Epithelial cell of prostate (primary cell): ENCODE measurements around the gene APIP.

Experiments
- DNase-seq: peaks from one replicate; pipeline ENCODE4 v3.0.0-alpha.2; 2011; ENCODE audit warnings: low read depth, low spot score
- H3K27ac ChIP-seq: fragments of 450-650 bp; 2 replicates; pipeline ENCODE4 v1.5.1; 2017; ENCODE audit warnings: mild to moderate bottlenecking

The APIP gene

GRCh38 chr11:34891611-34892010 lies 24.6 kb downstream of the APIP start:
- no peak for DNase-seq

GRCh38 chr11:34890812-34891211 lies 25.4 kb downstream of the APIP start:
- H3K27ac ChIP-seq, result no peak overlapping the region
- DNase-seq, result no peak

More at GRCh38 chr11:34891611-34892010, 24.6 kb downstream of the APIP start:
- H3K27ac ChIP-seq, result no peak overlapping the region

GRCh38 chr11:34890089-34890488 lies 26.1 kb downstream of the APIP start:
- no peak overlapping the region for H3K27ac ChIP-seq
- DNase-seq, result no peak

- no peak overlapping the region for H3K27ac ChIP-seq
Observed at GRCh38 chr11:34887260-34887659, 28.9 kb downstream of the APIP start.

GRCh38 chr11:34886609-34887008 lies 29.6 kb downstream of the APIP start:
- no peak overlapping the region for H3K27ac ChIP-seq
- DNase-seq, result no peak

More at GRCh38 chr11:34887260-34887659, 28.9 kb downstream of the APIP start:
- DNase-seq, result no peak

GRCh38 chr11:34881900-34882299 lies 34.3 kb downstream of the APIP start:
- DNase-seq, result no peak

GRCh38 chr11:34877375-34877975 lies 38.7 kb downstream of the APIP start:
- no peak overlapping the region for H3K27ac ChIP-seq
- no peak for DNase-seq

More at GRCh38 chr11:34881900-34882299, 34.3 kb downstream of the APIP start:
- H3K27ac ChIP-seq, result no peak overlapping the region

GRCh38 chr11:34874202-34874601 lies 42.0 kb downstream of the APIP start:
- DNase-seq, result no peak
- no peak overlapping the region for H3K27ac ChIP-seq

GRCh38 chr11:34870548-34871196 lies 45.5 kb downstream of the APIP start:
- DNase-seq, result no peak
- no peak overlapping the region for H3K27ac ChIP-seq

- no peak for DNase-seq
Observed at GRCh38 chr11:34869425-34869824, 46.8 kb downstream of the APIP start.

GRCh38 chr11:34866375-34866774 lies 49.8 kb downstream of the APIP start:
- no peak overlapping the region for H3K27ac ChIP-seq
- no peak for DNase-seq

More at GRCh38 chr11:34869425-34869824, 46.8 kb downstream of the APIP start:
- H3K27ac ChIP-seq, result no peak overlapping the region

GRCh38 chr11:34865261-34865660 lies 50.9 kb downstream of the APIP start:
- no peak overlapping the region for H3K27ac ChIP-seq
- no peak for DNase-seq

- no peak overlapping the region for H3K27ac ChIP-seq
- no peak for DNase-seq
Observed at GRCh38 chr11:34864424-34864823, 51.8 kb downstream of the APIP start.

- no peak overlapping the region for H3K27ac ChIP-seq
- no peak for DNase-seq
Observed at GRCh38 chr11:34863048-34863447, 53.1 kb downstream of the APIP start.

- H3K27ac ChIP-seq, result peak overlapping the region; percentile 54
- DNase-seq, result no peak
Observed at GRCh38 chr11:34860518-34860917, 55.7 kb downstream of the APIP start.

GRCh38 chr11:34860034-34860433 lies 56.1 kb downstream of the APIP start:
- DNase-seq, result peak; percentile 76
- H3K27ac ChIP-seq, result peak overlapping the region; percentile 54

- DNase-seq, result no peak
- peak overlapping the region; percentile 54 for H3K27ac ChIP-seq
Observed at GRCh38 chr11:34859496-34859895, 56.7 kb downstream of the APIP start.

- no peak for DNase-seq
- H3K27ac ChIP-seq, result no peak overlapping the region
Observed at GRCh38 chr11:34857463-34857862, 58.7 kb downstream of the APIP start.

- peak overlapping the region; percentile 66 for H3K27ac ChIP-seq
- DNase-seq, result no peak
Observed at GRCh38 chr11:34856251-34856650, 59.9 kb downstream of the APIP start.

GRCh38 chr11:34855754-34856095 lies 60.5 kb downstream of the APIP start:
- H3K27ac ChIP-seq, result peak overlapping the region; percentile 66
- DNase-seq, result no peak

GRCh38 chr11:34855021-34855753 lies 61.0 kb downstream of the APIP start:
- DNase-seq, result peak; percentile 43

More at GRCh38 chr11:34855021-34855753, 61.0 kb downstream of the APIP start:
- H3K27ac ChIP-seq, result peak overlapping the region; percentile 66
